HFF-Myc (cell line): ENCODE results near the gene SEC24C.
A peak's percentile ranks its signal among the peaks of the same experiment; 100 is the strongest.
"Not testable (repeated sequence)": the region's sequence is repeated elsewhere in the genome, so short reads cannot be mapped to it uniquely, and the experiment has no call there.

Experiments
- DNase-seq: peaks from one replicate; pipeline ENCODE4 v3.0.0-alpha.2; 2011; ENCODE audit warnings: low read depth; ENCODE audit errors: extremely low read depth
- H3K4me3 ChIP-seq: replicated peaks from 2 replicates; pipeline ENCODE4 v1.5.1; 2011; ENCODE audit warnings: low read depth, mild to moderate bottlenecking, control low read depth, low read length
- CTCF ChIP-seq: IDR thresholded peaks from 2 replicates; pipeline ENCODE4 v1.5.1; 2012; ENCODE audit warnings: mild to moderate bottlenecking, low read depth, low read length, control low read depth; ENCODE audit errors: missing control alignments

The SEC24C gene

DNA sequence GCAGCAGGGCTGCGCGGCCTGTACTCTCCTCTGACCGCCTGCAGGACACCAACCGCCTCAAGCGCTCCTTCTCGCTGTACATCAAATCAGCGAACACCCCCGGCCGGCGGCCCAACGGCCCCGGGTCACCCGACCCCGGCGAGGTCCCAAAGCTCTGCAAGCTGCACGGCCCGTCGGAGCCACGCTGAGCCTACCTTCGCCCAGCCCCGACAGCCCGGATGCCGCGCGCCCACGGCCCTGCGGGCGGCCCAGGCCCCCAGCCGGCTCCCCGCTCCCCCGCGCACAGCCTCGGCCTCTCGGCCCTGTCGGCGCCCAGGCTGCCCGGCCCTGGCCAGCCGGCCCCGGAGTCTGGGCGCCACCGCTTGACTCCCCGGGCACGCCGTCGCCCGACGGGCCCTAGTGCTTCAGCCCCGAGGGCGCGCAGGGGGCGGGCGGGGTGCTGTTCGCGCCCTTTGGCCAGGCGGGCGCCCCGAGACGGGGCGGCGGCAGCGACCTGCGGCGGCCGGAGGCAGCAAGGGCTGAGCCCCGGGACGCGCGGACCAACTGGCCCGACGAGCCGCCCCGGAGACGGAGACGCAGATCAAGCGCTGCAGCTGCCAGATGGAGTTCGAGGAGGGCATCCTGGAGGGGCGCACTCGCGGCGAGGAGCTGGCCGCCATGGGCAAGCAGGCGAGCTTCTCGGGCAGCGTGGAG lies 11.1 kb upstream of the SEC24C start:
- DNase-seq, result no peak
- TF ChIP-seq CTCF, result no peak
- H3K4me3 ChIP-seq, result no peak overlapping the region

DNA sequence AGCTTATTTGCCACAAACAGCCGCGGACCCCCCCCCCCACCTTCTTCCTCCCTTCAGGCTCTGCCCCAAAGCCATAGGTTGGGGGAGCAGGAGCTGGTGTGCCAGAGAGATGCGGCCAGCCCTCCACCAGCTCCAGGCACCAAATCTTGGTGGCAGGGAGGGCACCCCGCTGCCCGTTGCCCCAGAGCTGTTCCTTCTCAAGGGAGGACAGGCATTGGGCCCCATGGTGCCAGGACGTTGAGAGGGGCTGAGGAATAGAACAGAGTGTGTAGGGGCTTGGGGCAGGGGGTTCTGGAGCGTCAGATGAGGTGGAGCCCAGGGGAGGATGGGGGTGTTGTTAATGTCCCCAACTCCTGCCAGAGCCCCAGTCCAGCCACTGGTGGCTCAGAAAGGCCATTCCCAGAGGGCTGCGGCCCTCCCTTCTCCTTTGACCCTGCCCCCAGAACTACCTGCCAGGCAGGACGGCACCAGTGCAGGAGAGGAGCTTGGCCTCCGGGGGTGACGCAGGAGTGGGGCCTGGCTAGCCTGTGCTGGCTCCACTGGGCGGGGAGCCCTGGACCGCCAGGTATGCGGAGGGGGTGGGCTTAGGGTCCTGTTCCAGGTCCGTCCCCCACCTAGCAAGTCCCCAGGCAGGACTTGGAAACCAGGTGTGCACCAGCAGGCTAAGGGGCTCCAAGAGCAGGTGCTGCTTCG lies 10.0 kb upstream of the SEC24C start:
- TF ChIP-seq CTCF, result no peak
- no peak for DNase-seq
- no peak overlapping the region for H3K4me3 ChIP-seq

DNA sequence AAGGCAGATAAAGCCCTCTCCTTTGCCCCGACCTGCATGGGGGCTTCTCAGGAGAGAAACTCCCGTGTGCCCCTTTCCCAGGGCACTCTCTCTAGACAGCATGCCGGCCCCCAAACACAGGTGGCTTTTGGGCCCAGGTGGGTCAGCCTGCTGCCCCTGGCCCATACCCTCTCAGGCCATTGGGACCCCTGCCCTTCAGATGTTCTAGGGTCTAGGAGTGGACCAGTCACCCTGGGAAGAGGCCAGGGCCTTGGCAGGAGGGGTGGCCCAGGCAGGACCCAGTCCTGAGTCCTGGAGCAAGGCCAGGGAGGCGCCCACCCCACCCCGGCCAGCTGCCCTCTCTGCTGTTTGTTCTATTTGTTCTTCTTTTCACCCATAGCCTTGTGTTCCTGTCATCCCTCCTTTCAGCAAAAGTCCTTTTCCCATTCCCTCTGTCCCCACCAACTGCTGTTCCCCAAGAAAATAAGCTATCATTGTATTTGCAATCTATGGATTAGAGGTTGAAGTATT lies 9.3 kb upstream of the SEC24C start:
- no peak overlapping the region for H3K4me3 ChIP-seq
- TF ChIP-seq CTCF, result no peak
- DNase-seq, result no peak

- not testable (repeated sequence) for H3K4me3 ChIP-seq, DNase-seq
Measured at GRCh38 chr10:73740501-73741254, 3.5 kb upstream of the SEC24C start.

DNA sequence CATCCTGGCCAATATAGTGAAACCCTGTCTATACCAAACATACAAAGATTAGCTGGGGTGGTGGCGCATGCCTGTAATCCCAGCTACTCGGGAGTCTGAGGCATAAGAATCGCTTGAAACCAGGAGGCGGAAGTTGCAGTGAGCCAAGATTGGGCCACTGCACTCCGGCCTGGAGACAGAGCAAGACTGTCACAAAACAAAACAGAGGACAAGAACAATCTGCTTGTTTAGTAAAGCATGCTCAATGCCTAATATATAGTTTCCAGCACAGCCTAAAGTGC lies 1.8 kb upstream of the SEC24C start:
- TF ChIP-seq CTCF, result no peak
- no peak for DNase-seq
- no peak overlapping the region for H3K4me3 ChIP-seq

GRCh38 chr10:73743327-73743904 lies 756 bp upstream of the SEC24C start:
- H3K4me3 ChIP-seq, result peak overlapping the region; percentile 79
- no peak for DNase-seq
- no peak for TF ChIP-seq CTCF

GRCh38 chr10:73744664-73744975 lies 448 bp downstream of the SEC24C start:
- peak overlapping the region; percentile 79 for H3K4me3 ChIP-seq
- DNase-seq, result no peak
- no peak for TF ChIP-seq CTCF
